Keratinocyte (primary cell): ENCODE data around the gene ACVR1. TPM values are rescaled to one million over a fixed set of nuclear protein-coding genes. Genes with fewer than 3 reads are reported as not detected.

Source experiments
- DNase-seq: peaks from one replicate; pipeline ENCODE4 v3.0.0-alpha.2; 2011; ENCODE audit warnings: low read depth, missing footprints, low spot score
- FAIRE-seq: peaks from 2 replicates; lab custom pipeline; 2011; peaks lifted over from hg19 to GRCh38; lab: Jason Lieb, UNC
- H2AFZ ChIP-seq: 2 replicates; pipeline ENCODE4 v1.6.0; 2012; ENCODE audit warnings: low read length, control low read depth, inconsistent platforms; ENCODE audit not compliant: control insufficient read depth
- H3K27ac ChIP-seq: 2 replicates; pipeline ENCODE4 v1.5.1; 2011; ENCODE audit warnings: low read length; ENCODE audit not compliant: control insufficient read depth, insufficient read depth
- H3K27me3 ChIP-seq: 3 replicates; pipeline ENCODE4 v1.6.0; 2011; ENCODE audit warnings: low read length; ENCODE audit not compliant: control insufficient read depth, insufficient read depth; ENCODE audit errors: extremely low read depth
- H3K36me3 ChIP-seq, 2 experiments: 2 replicates in 1 of 2; 3 replicates in 1 of 2; pipeline ENCODE4 v1.5.1; 2011; ENCODE audit warnings: low read length in 2 of 2, mild to moderate bottlenecking in 1 of 2; ENCODE audit not compliant: control insufficient read depth in 2 of 2, insufficient read depth in 2 of 2; ENCODE audit errors: extremely low read depth in 1 of 2
- H3K4me1 ChIP-seq: 3 replicates; pipeline ENCODE4 v1.5.1; 2011; ENCODE audit warnings: low read length; ENCODE audit not compliant: control insufficient read depth, insufficient read depth; ENCODE audit errors: extremely low read depth
- H3K4me2 ChIP-seq: 3 replicates; pipeline ENCODE4 v1.6.0; 2011; ENCODE audit warnings: low read depth, low read length; ENCODE audit not compliant: control insufficient read depth, insufficient read depth; ENCODE audit errors: extremely low read depth
- H3K4me3 ChIP-seq, 3 experiments: fragments of 200-600 bp in 1 of 3; sonication (generic) in 1 of 3; 2 replicates in 2 of 3; 3 replicates in 1 of 3; pipeline ENCODE4 v1.5.1; 2011 to 2016; ENCODE audit warnings: low read length in 3 of 3, mild to moderate bottlenecking in 3 of 3, control low read depth in 2 of 3, inconsistent platforms in 1 of 3, low read depth in 1 of 3, mixed read lengths in 1 of 3, mixed run types in 1 of 3, moderate library complexity in 1 of 3; ENCODE audit not compliant: control insufficient read depth in 2 of 3, insufficient read depth in 2 of 3; ENCODE audit errors: extremely low read depth in 1 of 3
- H3K79me2 ChIP-seq: 2 replicates; pipeline ENCODE4 v1.6.0; 2012; ENCODE audit warnings: low read length; ENCODE audit not compliant: control insufficient read depth, insufficient read depth
- H3K9ac ChIP-seq: 3 replicates; pipeline ENCODE4 v1.6.0; 2011; ENCODE audit warnings: low read length; ENCODE audit not compliant: control insufficient read depth, insufficient read depth; ENCODE audit errors: extremely low read depth
- H3K9me1 ChIP-seq: 3 replicates; pipeline ENCODE4 v1.6.0; 2011; ENCODE audit warnings: low read length; ENCODE audit not compliant: control insufficient read depth, insufficient read depth; ENCODE audit errors: extremely low read depth
- H3K9me3 ChIP-seq: 2 replicates; pipeline ENCODE4 v1.5.1; 2012; ENCODE audit warnings: low read depth, low read length; ENCODE audit not compliant: control insufficient read depth
- H4K20me1 ChIP-seq: 3 replicates; pipeline ENCODE4 v1.6.0; 2011; ENCODE audit warnings: low read length; ENCODE audit not compliant: control insufficient read depth, insufficient read depth; ENCODE audit errors: extremely low read depth
- EZH2 ChIP-seq: IDR thresholded peaks from one replicate; pipeline ENCODE4 v1.6.1; 2012; ENCODE audit warnings: inconsistent platforms, mild to moderate bottlenecking, low read length, moderate library complexity
- dilution Hi-C: fragments of 300-500 bp; cut with MboI; formaldehyde crosslinking; loops from one replicate; pipeline ENCODE4 v1.7.0; 2020; ENCODE audit warnings: low sequenced_read_pairs; ENCODE audit not compliant: extremely low pct_ligation_motif_present
- polyA plus RNA-seq, 5 experiments: library from polyadenylated mRNA; depleted of rRNA in 3 of 5; stranded (reverse) in 3 of 5; stranded (forward) in 1 of 5; unstranded in 1 of 5; fragments of >200 nt; gene quantifications; 1 replicate in 1 of 5; 2 replicates in 3 of 5; 3 replicates in 1 of 5; pipeline versions ENCODE4 v1.2.1 to v1.2.3, GENCODE V29; 2011 to 2012; ENCODE audit warnings: missing spikeins in 2 of 5, low read depth in 1 of 5, low replicate concordance in 1 of 5
- TF ChIP-seq, protein P1 (sequence below), 3 experiments: IDR thresholded peaks in 1 of 3; conservative IDR thresholded peaks in 1 of 3; optimal IDR thresholded peaks in 1 of 3; 2 replicates in 2 of 3; 3 replicates in 1 of 3; pipeline versions ENCODE3 to v1.5.1; 2011; ENCODE audit warnings: low read length in 3 of 3, mild to moderate bottlenecking in 3 of 3, moderate library complexity in 2 of 3, control low read depth in 1 of 3, inconsistent platforms in 1 of 3; ENCODE audit not compliant: insufficient read depth in 2 of 3; ENCODE audit errors: extremely low read depth in 1 of 3

ACVR1 gene
- polyA plus RNA-seq, 1 donor (not counting 4 experiments of a cell fraction or from before 2014, with no cell fraction given) = 30.8 TPM

DNA sequence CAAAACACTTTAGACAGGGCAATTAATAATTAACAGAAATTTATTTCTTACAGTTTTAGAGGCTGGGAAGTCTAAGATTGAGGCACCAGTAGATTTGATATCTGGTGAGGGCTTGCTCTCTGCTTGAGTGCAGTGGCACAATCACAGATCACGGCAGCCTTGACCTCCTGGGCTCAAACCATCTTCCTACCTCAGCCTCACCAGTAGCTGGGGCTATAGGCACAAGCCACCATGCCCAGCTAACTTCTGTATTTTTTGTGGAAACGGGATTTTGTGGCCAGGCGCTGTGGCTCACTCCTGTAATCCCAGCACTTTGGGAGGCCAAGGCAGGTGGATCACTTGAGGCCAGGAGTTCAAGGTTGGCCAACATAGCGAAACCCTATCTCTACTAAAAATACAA is 29.0 kb upstream of the ACVR1 start:
- DNase-seq (no peak), FAIRE-seq (no peak)
- Histone ChIP-seq H3K36me3 (no peaks in the 10 kb centered on the region), H3K79me2 (no peaks in the 10 kb centered on the region), H3K4me1 (no peaks in the 10 kb centered on the region), H3K27ac (no peak overlapping the region), H3K4me2 (no peak overlapping the region), H3K9ac (no peak overlapping the region), H4K20me1 (no peaks in the 10 kb centered on the region), H3K9me3 (no peaks in the 10 kb centered on the region), H3K4me3 (no peak overlapping the region), H3K9me1 (no peaks in the 10 kb centered on the region), H3K27me3 (no peaks in the 10 kb centered on the region), H2AFZ (no peak overlapping the region)
- TF ChIP-seq EZH2 = no peak
- TF ChIP-seq, protein P1, sequence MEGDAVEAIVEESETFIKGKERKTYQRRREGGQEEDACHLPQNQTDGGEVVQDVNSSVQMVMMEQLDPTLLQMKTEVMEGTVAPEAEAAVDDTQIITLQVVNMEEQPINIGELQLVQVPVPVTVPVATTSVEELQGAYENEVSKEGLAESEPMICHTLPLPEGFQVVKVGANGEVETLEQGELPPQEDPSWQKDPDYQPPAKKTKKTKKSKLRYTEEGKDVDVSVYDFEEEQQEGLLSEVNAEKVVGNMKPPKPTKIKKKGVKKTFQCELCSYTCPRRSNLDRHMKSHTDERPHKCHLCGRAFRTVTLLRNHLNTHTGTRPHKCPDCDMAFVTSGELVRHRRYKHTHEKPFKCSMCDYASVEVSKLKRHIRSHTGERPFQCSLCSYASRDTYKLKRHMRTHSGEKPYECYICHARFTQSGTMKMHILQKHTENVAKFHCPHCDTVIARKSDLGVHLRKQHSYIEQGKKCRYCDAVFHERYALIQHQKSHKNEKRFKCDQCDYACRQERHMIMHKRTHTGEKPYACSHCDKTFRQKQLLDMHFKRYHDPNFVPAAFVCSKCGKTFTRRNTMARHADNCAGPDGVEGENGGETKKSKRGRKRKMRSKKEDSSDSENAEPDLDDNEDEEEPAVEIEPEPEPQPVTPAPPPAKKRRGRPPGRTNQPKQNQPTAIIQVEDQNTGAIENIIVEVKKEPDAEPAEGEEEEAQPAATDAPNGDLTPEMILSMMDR (optimal IDR thresholded peaks at IDR 0.05 in 1 of 3, IDR thresholded peaks at IDR 0.05 in 1 of 3, conservative IDR thresholded peaks at IDR 0.05 in 1 of 3; ENCODE audit: extremely low read depth in 1 of 3, insufficient read depth in 2 of 3, low read length in 3 of 3) = no peak
- dilution Hi-C loops = no loop called here

DNA sequence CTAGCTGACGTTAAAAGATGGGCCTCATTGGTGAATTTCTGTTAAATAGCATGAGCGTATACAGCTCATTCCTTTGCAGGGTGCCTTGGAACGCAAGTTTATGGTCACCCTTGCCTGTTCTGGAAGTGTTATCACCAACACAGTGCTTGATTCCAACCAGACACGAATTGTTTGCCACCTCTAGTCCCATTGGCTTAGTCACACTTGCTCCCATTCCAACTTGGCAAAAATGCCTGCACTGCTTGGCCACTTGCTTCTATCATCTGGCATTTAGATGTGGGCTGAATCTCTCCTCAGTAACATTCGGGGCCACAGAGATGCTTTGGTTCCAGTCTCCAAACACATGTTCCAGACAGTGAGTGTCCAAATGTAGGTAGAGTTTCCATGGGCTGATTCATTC is 27.5 kb upstream of the ACVR1 start:
- no peak for DNase-seq
- dilution Hi-C loops = no loop called here
- Histone ChIP-seq H3K27ac (no peak overlapping the region), H3K9ac (no peak overlapping the region), H4K20me1 (no peaks in the 10 kb centered on the region), H3K4me3 (no peak overlapping the region), H3K9me1 (no peaks in the 10 kb centered on the region), H3K4me1 (no peaks in the 10 kb centered on the region), H3K36me3 (no peaks in the 10 kb centered on the region), H3K9me3 (no peaks in the 10 kb centered on the region), H3K4me2 (no peak overlapping the region), H3K79me2 (no peaks in the 10 kb centered on the region), H3K27me3 (no peaks in the 10 kb centered on the region), H2AFZ (no peak overlapping the region)
- no peak for FAIRE-seq
- no peak for TF ChIP-seq EZH2
- TF ChIP-seq, protein P1 (optimal IDR thresholded peaks at IDR 0.05 in 1 of 3, IDR thresholded peaks at IDR 0.05 in 1 of 3, conservative IDR thresholded peaks at IDR 0.05 in 1 of 3; ENCODE audit: extremely low read depth in 1 of 3, insufficient read depth in 2 of 3, low read length in 3 of 3) = no peak
